IPS-18c (cell line): ENCODE results near the gene SELENOT.

ENCODE experiments used
- H3K4me3 ChIP-seq: 2 replicates; pipeline ENCODE4 v1.7.0; 2013; ENCODE audit warnings: low read depth, mild to moderate bottlenecking, low read length, moderate library complexity; ENCODE audit not compliant: insufficient read depth
- H3K9me3 ChIP-seq: one replicate; pipeline ENCODE4 v1.6.1; 2013; ENCODE audit warnings: mild to moderate bottlenecking, low read length, moderate library complexity; ENCODE audit not compliant: control insufficient read depth, insufficient read depth

The SELENOT gene

GRCh38 chr3:150635076-150635475 lies 32.0 kb downstream of the SELENOT start:
- no peak overlapping the region for H3K4me3 ChIP-seq

GRCh38 chr3:150635526-150635925 lies 32.4 kb downstream of the SELENOT start:
- no peaks in the 10 kb centered on the region for H3K9me3 ChIP-seq
- no peak overlapping the region for H3K4me3 ChIP-seq

More at GRCh38 chr3:150635076-150635475, 32.0 kb downstream of the SELENOT start:
- H3K9me3 ChIP-seq = no peaks in the 10 kb centered on the region

- H3K9me3 ChIP-seq = no peaks in the 10 kb centered on the region
- no peak overlapping the region for H3K4me3 ChIP-seq
These were observed 33.1 kb downstream of the SELENOT start for GRCh38 chr3:150636258-150636657.

- H3K4me3 ChIP-seq = no peak overlapping the region
These were observed 36.1 kb downstream of the SELENOT start for GRCh38 chr3:150639262-150639661.

GRCh38 chr3:150640256-150640655 lies 37.1 kb downstream of the SELENOT start:
- H3K9me3 ChIP-seq = no peaks in the 10 kb centered on the region
- no peak overlapping the region for H3K4me3 ChIP-seq

More at GRCh38 chr3:150639262-150639661, 36.1 kb downstream of the SELENOT start:
- no peaks in the 10 kb centered on the region for H3K9me3 ChIP-seq

GRCh38 chr3:150653110-150653561 lies 50.0 kb downstream of the SELENOT start:
- Histone ChIP-seq H3K9me3 (no peaks in the 10 kb centered on the region), H3K4me3 (no peak overlapping the region)

GRCh38 chr3:150656316-150656715 lies 53.2 kb downstream of the SELENOT start:
- H3K4me3 ChIP-seq = no peak overlapping the region
- H3K9me3 ChIP-seq = no peaks in the 10 kb centered on the region

- Histone ChIP-seq H3K4me3 (no peak overlapping the region), H3K9me3 (no peaks in the 10 kb centered on the region)
These were observed 59.5 kb downstream of the SELENOT start for GRCh38 chr3:150662410-150663200.

- no peak overlapping the region for H3K4me3 ChIP-seq
- H3K9me3 ChIP-seq = no peaks in the 10 kb centered on the region
These were observed 60.3 kb downstream of the SELENOT start for GRCh38 chr3:150663461-150663860.

- H3K9me3 ChIP-seq = no peaks in the 10 kb centered on the region
- no peak overlapping the region for H3K4me3 ChIP-seq
These were observed 63.0 kb downstream of the SELENOT start for GRCh38 chr3:150666167-150666566.

- no peak overlapping the region for H3K4me3 ChIP-seq
- no peaks in the 10 kb centered on the region for H3K9me3 ChIP-seq
These were observed 70.8 kb downstream of the SELENOT start for GRCh38 chr3:150673966-150674365.

GRCh38 chr3:150675587-150675986 lies 72.5 kb downstream of the SELENOT start:
- no peak overlapping the region for H3K4me3 ChIP-seq

More at GRCh38 chr3:150675587-150675986, 72.5 kb downstream of the SELENOT start:
- no peaks in the 10 kb centered on the region for H3K9me3 ChIP-seq
